Smooth muscle cell of the umbilical artery (primary cell): ENCODE results near the gene ISLR2. TPM values are rescaled to one million over a fixed set of nuclear protein-coding genes. Genes with fewer than 3 reads are reported as not detected.

Experiments
- total RNA-seq: library from RNA; depleted of rRNA; stranded (reverse); fragments of >200 nt; gene quantifications from 2 replicates; pipeline ENCODE4 v1.2.3, GENCODE V29; 2014

Gene ISLR2, protein sequence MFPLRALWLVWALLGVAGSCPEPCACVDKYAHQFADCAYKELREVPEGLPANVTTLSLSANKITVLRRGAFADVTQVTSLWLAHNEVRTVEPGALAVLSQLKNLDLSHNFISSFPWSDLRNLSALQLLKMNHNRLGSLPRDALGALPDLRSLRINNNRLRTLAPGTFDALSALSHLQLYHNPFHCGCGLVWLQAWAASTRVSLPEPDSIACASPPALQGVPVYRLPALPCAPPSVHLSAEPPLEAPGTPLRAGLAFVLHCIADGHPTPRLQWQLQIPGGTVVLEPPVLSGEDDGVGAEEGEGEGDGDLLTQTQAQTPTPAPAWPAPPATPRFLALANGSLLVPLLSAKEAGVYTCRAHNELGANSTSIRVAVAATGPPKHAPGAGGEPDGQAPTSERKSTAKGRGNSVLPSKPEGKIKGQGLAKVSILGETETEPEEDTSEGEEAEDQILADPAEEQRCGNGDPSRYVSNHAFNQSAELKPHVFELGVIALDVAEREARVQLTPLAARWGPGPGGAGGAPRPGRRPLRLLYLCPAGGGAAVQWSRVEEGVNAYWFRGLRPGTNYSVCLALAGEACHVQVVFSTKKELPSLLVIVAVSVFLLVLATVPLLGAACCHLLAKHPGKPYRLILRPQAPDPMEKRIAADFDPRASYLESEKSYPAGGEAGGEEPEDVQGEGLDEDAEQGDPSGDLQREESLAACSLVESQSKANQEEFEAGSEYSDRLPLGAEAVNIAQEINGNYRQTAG
- total RNA-seq: 0.60 TPM in 1 of 2 replicates, not detected in the other

GRCh38 chr15:74130155-74130848, at the start of gene ISLR2:
Gene ISLR2, plus strand, starts transcription at chr15:74130586. Its CDS starts 2,169 bp downstream, at chr15:74132755.

GRCh38 chr15:74082450-74082849, 47.9 kb upstream of the ISLR2 start, which contains the start of gene GOLGA6A:
Gene GOLGA6A, minus strand, starts transcription at chr15:74082550. Its CDS starts 41 bp downstream, at chr15:74082509.

DNA sequence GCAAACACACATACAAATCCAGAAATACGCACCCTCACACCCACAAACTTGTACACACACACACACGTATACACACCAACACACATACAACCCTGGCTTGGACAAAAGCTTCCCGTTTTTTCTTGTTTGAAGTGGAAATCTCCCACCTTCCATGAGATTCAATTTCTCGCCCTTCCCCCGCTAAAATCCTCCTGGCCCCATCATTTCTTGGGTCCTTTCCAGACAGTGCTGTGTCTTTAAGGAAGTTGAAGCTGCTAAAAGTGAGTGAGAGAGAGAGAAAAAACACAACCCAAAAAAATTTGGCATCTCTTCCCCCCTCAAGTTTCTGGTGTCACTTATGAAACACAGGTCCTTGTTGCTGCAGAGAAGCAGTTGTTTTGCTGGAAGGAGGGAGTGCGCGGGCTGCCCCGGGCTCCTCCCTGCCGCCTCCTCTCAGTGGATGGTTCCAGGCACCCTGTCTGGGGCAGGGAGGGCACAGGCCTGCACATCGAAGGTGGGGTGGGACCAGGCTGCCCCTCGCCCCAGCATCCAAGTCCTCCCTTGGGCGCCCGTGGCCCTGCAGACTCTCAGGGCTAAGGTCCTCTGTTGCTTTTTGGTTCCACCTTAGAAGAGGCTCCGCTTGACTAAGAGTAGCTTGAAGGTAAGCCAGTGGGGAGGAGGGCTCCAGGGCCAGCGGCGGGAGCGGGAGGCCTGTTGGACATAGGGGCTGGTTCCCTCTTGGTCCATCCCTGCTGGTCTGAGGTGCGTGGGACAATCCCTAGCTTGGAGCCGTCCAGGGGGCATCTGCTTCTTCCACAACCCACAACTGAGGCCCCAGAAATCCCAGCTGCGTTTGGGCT, 43.2 kb downstream of the ISLR2 start, which contains the start of gene ISLR:
Gene ISLR, plus strand, starts transcription at position 331 of the 839 bp plus-strand sequence. CDS start 1,149 bp downstream, outside the sequence.

Other genes starting within 250 kb of the ISLR2 start
- 143 and 206 TPM in 2 replicates for gene LOXL1, start 204.1 kb upstream of the ISLR2 start, total RNA-seq
- 14.6 and 16.2 TPM in 2 replicates for gene STOML1, start 138.3 kb upstream of the ISLR2 start, total RNA-seq
- 34.7 and 61.3 TPM in 2 replicates for gene PML, start 135.9 kb upstream of the ISLR2 start, total RNA-seq
- not detected in 2 replicates for gene GOLGA6A, start 48.0 kb upstream of the ISLR2 start, total RNA-seq
- gene ISLR, start 43.1 kb downstream of the ISLR2 start, total RNA-seq: 5.3 and 10.4 TPM in 2 replicates
- 30.3 and 47.2 TPM in 2 replicates for gene STRA6, start 72.2 kb downstream of the ISLR2 start, total RNA-seq
- 0.28 and 0.30 TPM in 2 replicates for gene CCDC33, start 105.7 kb downstream of the ISLR2 start, total RNA-seq
- under 0.01 TPM in 1 of 2 replicates, not detected in the other for gene CYP11A1, start 237.1 kb downstream of the ISLR2 start, total RNA-seq